Activated B cell treated with CpG ODN at 0.5 μM for 24 hours (primary cell): ENCODE data around the gene CAMK1G. TPM values are rescaled to one million over a fixed set of nuclear protein-coding genes. Genes with fewer than 3 reads are reported as not detected.

ENCODE experiments used
- ATAC-seq: fragments of 200-7000 bp; cut with Tn5 transposase; one replicate; pipeline ENCODE4 v1.10.0; 2021; ENCODE audit warnings: low read depth, mild to moderate bottlenecking, moderate library complexity
- CTCF ChIA-PET: fragments of 350-600 bp; sonication (Branson Sonifier 250); formaldehyde crosslinking; loops from one replicate; lab custom pipeline; 2021; ENCODE audit warnings: antibody characterized with exemption; lab: Charles Lee
- POLR2A ChIA-PET: fragments of 350-600 bp; sonication (Branson Sonifier 250); formaldehyde crosslinking; loops from one replicate; lab custom pipeline; 2021; ENCODE audit warnings: antibody characterized with exemption; lab: Charles Lee
- DNase-seq: peaks from one replicate; pipeline ENCODE4 v3.0.0; 2022
- H3K27ac Mint-ChIP-seq: one replicate; pipeline ENCODE4 v1.8.0; 2020; ENCODE audit warnings: mixed read lengths
- H3K27me3 Mint-ChIP-seq: one replicate; pipeline ENCODE4 v1.8.0; 2021; ENCODE audit warnings: mixed read lengths
- H3K36me3 Mint-ChIP-seq: one replicate; pipeline ENCODE4 v1.8.0; 2021; ENCODE audit warnings: low read depth, mixed read lengths
- H3K4me1 Mint-ChIP-seq: one replicate; pipeline ENCODE4 v1.8.0; 2021; ENCODE audit warnings: mixed read lengths
- H3K4me3 Mint-ChIP-seq: one replicate; pipeline ENCODE4 v1.8.0; 2020; ENCODE audit warnings: mild to moderate bottlenecking, mixed read lengths
- H3K9me3 Mint-ChIP-seq: one replicate; pipeline ENCODE4 v1.8.0; 2020; ENCODE audit warnings: mixed read lengths
- CTCF ChIP-seq: fragments of 200-600 bp; IDR thresholded peaks from one replicate; pipeline ENCODE4 v1.8.0; 2022; ENCODE audit warnings: antibody characterized with exemption, mild to moderate bottlenecking
- intact Hi-C: fragments of 100-400 bp; cut with micrococcal nuclease; formaldehyde crosslinking; loops from one replicate; pipeline ENCODE4 v1.15.1; 2024
- total RNA-seq: library from RNA; stranded (reverse); gene quantifications from 2 replicates; pipeline ENCODE4 v1.2.3, GENCODE V29; 2022

Gene CAMK1G
- total RNA-seq, 1 donor from 2014 or later = not detected

GRCh38 chr1:209542585-209542984, 40.9 kb upstream of the CAMK1G start:
- no peak for TF ChIP-seq CTCF
- H3K36me3 Mint-ChIP-seq = no peaks in the 10 kb centered on the region
- intact Hi-C loops = no loop called here
- no peaks in the 10 kb centered on the region for H3K4me1 Mint-ChIP-seq
- no peak overlapping the region for H3K4me3 Mint-ChIP-seq
- no peak overlapping the region for H3K27ac Mint-ChIP-seq
- ChIA-PET POLR2A (no interaction called here), CTCF (no interaction called here)
- no peaks in the 10 kb centered on the region for H3K9me3 Mint-ChIP-seq
- ATAC-seq = no peak
- H3K27me3 Mint-ChIP-seq = peaks cover 33% of the 10 kb centered on the region
- no peak for DNase-seq

GRCh38 chr1:209544098-209544497, 39.4 kb upstream of the CAMK1G start:
- Mint-ChIP-seq H3K4me1 (no peaks in the 10 kb centered on the region), H3K27ac (no peak overlapping the region), H3K27me3 (peaks cover 26% of the 10 kb centered on the region), H3K36me3 (no peaks in the 10 kb centered on the region), H3K4me3 (no peak overlapping the region), H3K9me3 (no peaks in the 10 kb centered on the region)
- DNase-seq (no peak), ATAC-seq (no peak)
- TF ChIP-seq CTCF = no peak
- intact Hi-C loops = no loop called here
- POLR2A ChIA-PET = no interaction called here
- CTCF ChIA-PET = no interaction called here

- POLR2A ChIA-PET = no interaction called here
- intact Hi-C loops = no loop called here
- DNase-seq (no peak), ATAC-seq (no peak)
- no peaks in the 10 kb centered on the region for H3K9me3 Mint-ChIP-seq
- TF ChIP-seq CTCF = no peak
- H3K27me3 Mint-ChIP-seq = peaks cover 24% of the 10 kb centered on the region
- H3K27ac Mint-ChIP-seq = no peak overlapping the region
- no peaks in the 10 kb centered on the region for H3K4me1 Mint-ChIP-seq
- CTCF ChIA-PET = no interaction called here
- no peaks in the 10 kb centered on the region for H3K36me3 Mint-ChIP-seq
- no peak overlapping the region for H3K4me3 Mint-ChIP-seq
Observed at GRCh38 chr1:209545423-209545822, 38.1 kb upstream of the CAMK1G start.

GRCh38 chr1:209546390-209547085, 37.0 kb upstream of the CAMK1G start:
- ATAC-seq = no peak
- H3K27me3 Mint-ChIP-seq = peaks cover 20% of the 10 kb centered on the region
- no peak overlapping the region for H3K4me3 Mint-ChIP-seq
- H3K27ac Mint-ChIP-seq = no peak overlapping the region
- H3K9me3 Mint-ChIP-seq = no peaks in the 10 kb centered on the region
- CTCF ChIA-PET = no interaction called here
- intact Hi-C loops = no loop called here
- DNase-seq = no peak
- no peaks in the 10 kb centered on the region for H3K4me1 Mint-ChIP-seq
- no peaks in the 10 kb centered on the region for H3K36me3 Mint-ChIP-seq
- no peak for TF ChIP-seq CTCF
- POLR2A ChIA-PET = no interaction called here

- intact Hi-C loops = no loop called here
- no peak for DNase-seq
- POLR2A ChIA-PET = no interaction called here
- CTCF ChIA-PET = interaction anchor here (1.0 kb wide), 1 partner anchor 19 kb away, joined by 3 read pairs; no protein-coding TSS in a partner anchor
- no peak overlapping the region for H3K27ac Mint-ChIP-seq
- no peaks in the 10 kb centered on the region for H3K4me1 Mint-ChIP-seq
- no peaks in the 10 kb centered on the region for H3K9me3 Mint-ChIP-seq
- no peak for TF ChIP-seq CTCF
- ATAC-seq = no peak
- peaks cover 11% of the 10 kb centered on the region for H3K27me3 Mint-ChIP-seq
- no peak overlapping the region for H3K4me3 Mint-ChIP-seq
- H3K36me3 Mint-ChIP-seq = no peaks in the 10 kb centered on the region
Observed at GRCh38 chr1:209547626-209548025, 35.9 kb upstream of the CAMK1G start.
